GM18519 (cell line): ENCODE results near the gene SMPD3.
A peak's percentile ranks its signal among the peaks of the same experiment; 100 is the strongest.

ENCODE experiments used
- ATAC-seq: cut with Tn5 transposase; IDR thresholded peaks from one replicate; pipeline ENCODE4 v1.9.1; 2021; ENCODE audit warnings: mild to moderate bottlenecking, moderate library complexity; ENCODE audit not compliant: unreplicated experiment, low FRiP score

The SMPD3 gene

DNA sequence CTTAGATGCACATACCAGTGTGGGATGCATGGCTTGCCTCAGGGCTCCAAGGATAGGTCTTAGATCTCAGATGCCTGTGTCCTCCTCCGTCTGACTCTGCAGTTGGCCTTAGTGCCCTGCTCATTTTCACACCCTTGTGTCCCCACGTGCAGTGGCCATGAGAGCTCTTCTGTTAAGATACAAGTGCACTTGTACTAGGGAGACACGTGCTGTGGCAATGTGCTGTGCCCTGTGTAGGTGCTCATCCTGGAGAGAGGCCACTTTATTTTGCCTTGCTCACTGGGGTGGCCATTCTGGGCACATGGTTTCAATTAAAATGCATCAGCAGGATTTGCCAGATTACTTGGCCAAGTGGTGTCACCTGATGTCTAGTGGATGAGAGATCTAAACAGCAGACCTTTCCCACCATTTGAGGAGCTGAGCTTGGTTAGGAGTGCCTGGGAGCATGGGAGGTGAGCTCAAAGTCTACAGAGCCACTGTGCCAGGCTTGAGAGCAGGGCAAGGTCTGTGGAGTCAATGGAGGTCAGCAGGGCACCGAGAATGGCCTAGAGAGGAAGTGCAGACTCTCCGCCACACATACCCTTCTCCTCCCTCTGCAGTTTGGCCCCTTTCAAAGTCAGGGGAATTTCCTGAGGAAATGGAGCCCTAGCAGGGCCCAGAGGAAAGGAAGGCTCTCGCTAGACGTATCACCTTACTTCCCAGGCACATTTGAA lies 25.2 kb upstream of the SMPD3 start:
- ATAC-seq, result no peak

DNA sequence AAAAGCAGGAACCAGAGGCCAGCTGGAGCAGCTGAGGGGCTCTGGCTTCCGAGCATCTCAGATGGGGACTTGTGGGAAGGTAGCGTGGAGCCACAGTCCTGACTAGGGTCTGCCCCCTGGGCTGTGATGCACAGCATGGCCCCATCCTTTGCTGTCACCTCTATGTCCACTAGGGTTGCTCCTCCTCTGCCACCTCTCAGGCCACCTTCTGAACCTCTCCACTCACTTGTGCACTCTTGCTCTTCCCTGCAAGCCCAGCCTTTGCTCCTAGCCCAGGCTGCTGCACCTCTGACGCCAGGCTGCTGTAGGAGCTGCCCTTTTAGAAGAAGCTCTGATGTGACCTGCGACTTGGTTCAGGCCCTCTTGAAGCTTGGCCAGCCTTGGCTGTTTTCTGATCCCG lies 24.3 kb upstream of the SMPD3 start:
- no peak for ATAC-seq

DNA sequence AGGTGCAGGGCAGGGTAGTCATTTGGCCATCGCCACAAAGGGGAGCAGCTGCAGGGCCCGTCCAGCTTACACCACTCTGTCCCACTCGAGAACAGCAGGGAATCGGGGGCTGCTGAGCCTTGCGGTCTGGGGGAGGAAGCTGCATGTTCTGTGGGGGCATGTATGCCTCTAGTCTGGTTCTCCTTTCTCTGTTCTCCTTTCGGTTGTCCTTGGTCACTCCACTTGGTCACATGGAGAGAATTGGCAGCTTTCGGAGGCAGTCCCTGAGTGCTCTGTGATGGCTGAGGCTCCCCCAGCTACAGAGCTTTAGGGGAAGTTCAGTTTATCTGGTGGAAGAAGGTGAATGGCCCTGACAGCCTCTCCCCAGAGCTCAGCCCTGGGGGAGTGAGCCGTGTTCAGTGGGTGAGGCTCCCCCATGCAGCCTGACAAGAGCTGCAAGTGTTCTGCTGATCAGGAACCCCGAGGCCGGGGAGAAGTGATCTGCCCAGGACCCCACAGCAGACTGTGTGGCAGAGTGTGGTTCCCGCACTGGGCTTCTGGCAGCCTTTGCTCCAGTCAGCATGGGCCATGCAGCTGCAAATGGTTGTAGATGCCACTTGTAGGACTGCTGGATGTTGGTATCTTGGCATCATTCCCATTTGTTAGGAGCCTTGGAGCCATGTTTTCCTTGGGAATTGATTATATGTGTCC lies 22.3 kb upstream of the SMPD3 start:
- ATAC-seq, result peak; percentile 66

DNA sequence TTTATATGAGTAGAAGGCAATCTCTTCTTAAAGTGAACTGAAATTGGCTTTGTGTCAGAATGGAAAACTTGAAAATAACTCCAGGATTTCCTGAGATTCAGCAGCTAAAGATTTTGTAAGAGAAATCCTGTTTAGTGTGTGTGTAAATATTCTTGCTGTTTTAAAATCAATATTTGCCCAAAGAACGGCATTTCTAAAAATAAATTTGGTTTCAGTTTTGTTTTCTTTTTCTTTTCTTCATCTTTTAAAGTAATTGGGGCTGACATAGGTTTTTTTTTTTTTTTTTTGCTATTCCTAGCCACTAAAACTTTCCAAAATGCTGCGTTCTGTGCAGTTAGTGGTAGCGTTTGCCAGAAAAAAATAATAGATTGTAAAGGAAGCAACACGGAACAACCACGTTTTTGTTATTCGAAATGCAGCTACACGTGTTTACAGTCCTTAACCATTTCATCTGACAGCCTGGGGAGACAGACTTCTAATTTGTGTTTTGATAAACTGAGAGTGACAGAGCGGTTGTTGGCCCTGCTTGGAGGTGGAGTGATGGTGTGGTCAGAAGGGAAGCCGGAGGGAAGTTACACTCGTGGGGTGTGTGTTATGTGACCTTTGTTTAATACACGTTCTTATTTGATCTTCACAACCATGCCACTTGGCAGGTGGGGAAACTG lies 21.6 kb upstream of the SMPD3 start:
- peak; percentile 11 for ATAC-seq

DNA sequence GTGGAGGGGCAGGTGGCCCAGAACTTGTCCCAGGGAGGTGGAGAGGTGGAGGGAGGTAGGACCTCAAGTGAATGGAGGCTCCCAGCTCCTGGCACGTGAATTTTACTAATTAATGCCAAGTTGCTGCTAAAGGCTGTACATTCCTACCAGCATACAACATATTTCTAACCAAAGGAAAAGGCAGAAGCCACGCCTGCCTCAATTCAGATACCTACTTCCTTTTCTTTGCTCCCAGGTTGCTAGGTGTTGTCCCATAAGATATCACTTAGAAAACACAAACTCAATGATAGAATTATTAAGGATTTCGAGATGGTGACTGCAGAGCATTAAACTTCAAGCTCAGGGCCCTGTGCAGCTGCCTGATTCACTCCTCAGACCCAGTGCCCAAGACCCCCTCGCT lies 20.5 kb upstream of the SMPD3 start:
- ATAC-seq, result no peak

DNA sequence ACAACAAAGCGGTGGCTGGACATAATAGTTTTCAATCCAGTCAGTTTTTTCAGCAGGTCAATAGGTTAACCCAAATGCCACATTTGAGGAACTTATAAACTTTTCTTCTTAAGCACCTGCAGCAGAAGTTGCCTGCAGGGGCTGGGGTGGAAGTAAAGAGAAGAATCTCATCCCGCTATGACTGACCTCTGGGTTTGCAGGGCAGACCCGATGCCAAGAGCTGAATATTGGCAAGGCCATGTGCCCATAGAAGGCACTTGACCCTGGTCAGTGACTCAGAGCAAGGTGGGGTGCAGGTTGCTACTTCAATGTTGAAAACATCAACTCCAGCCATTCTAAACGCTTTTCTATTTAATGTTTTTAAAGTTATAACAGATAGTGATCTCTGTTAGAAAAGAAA lies 17.9 kb upstream of the SMPD3 start:
- ATAC-seq, result no peak

DNA sequence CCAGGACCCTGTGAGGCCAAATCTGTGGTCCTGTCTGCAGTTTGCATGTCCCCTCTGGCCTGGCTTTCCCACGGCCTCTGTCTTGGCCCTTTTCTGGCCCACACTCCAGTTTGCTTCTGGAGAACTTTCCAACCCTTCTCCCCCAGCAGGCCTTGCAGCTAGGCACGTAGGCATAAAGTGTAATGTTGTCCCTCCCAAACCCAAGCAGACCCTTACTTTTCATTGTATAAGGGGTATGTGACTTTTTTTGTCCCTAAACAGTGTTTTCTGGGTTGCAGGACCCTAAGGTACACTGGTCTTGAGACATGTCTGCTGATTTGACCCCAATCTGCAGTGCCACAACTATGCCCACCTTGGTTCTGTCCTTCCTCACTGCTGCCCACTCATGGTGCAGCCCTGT lies 15.6 kb upstream of the SMPD3 start:
- ATAC-seq, result no peak

DNA sequence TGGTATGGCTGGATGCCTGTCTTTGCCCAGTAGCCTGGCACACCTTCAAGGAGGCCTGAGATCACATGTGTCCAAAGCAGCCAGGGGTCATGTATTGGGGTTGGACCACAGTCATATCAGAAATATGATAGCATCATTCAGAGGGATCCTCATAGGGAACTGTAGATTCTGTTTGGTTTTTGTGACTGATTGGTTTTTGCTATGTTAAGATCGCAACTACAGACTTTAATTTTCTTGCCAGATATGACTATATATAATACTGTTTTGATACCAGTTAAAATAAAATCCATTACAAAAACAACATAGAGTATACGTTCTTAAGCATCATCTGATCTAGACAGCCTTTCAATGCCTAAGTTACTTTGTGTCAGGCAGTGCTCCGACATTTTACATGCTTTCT lies 11.8 kb upstream of the SMPD3 start:
- ATAC-seq, result no peak

DNA sequence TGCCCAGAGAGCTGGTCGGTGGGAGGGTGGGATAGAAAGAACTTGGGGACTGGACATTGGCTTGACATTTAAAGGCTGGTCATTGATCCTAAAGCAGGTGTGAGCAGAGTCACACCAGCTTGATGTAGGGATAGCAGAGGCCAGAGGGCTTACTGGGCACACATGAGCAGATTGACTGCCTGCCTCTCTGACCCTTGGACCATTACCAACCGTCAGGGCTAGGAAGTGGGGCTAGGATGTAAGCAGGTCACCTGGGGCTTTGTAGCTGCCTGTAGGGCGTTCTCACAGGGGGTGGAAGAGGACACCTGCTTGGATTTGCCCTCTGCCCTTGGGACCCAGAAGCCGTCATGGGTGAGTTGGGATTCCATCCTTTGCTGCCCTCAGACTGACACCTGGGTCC lies 11.1 kb upstream of the SMPD3 start:
- ATAC-seq, result no peak

DNA sequence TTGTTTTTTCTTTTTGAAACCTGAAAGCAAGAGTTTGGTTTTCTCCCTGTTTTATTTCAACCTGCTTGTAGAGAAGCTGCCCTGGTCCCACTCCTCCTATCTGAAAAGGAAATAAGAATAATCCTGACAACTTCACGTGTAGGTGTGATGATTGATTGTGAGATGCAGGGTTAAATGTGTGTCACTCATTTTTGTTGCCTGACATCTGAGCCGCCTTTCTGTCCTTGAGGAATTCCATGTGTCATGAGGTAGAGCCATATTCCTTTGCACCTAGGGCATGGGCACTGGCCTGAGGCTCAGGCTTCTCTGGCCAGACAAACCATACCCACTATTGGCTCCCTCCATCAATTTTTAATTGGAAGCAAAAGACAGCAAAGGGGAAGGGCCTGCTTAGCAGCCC lies 10.2 kb upstream of the SMPD3 start:
- no peak for ATAC-seq

DNA sequence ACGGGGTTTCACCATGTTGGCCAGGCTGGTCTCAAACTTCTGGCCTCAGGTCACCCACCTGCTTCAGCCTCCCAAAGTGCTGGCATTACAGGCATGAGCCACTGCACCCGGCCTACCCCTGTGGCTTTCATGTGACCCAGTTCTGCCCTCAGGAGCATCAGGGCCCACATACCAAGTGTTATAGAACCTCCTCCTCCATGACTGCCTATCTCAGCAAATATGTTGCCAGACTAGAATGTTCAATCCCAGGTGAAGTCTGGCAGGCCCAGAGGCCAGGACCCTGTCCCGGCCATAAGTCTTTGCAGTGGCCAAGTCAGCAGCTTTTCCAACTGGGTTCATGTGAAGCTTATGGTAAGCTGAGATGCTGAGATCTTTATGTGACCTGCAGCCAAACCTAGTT lies 9.8 kb upstream of the SMPD3 start:
- no peak for ATAC-seq

DNA sequence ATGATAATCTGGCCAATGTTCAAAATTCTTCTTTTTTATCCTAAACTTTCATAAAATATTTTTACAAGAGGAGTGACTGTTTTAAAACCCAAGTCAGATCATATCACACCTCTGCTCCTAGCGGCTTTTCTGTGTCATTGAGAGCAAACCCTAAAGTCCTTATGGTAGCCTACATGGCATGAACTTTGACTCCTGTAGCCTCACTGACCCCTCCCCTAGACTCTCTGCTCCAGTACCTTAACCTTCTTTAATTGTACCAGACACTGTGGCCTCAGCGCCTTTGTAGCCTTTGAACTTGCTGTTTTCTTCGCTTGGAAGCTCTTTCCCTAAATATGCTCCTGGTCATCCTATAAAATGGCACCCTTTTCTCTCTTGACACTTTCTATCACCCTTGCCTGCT lies 7.3 kb upstream of the SMPD3 start:
- no peak for ATAC-seq

DNA sequence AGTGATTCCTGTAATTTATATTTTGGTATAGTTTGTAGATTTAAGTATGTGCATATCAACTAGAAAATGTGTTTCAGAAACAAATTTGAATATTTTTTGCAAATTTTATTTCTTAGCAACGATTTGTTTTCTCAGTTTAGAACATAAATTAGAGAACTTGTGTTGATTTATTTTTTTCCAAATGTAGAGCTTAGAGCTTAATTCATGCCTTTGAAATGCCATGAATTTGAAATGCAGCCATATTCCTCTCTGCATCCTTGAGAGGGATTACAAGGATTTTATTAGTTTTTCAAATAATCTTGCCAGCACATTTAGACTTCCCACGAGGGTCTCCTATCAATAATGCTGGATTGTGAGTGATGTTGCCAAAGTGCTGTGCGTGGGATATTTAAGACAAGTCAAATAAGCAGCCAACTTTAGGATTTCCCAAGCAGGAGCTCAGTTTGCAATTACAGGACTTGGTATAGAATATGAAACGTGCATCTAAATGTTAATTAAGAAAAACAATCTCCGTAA lies 6.7 kb upstream of the SMPD3 start:
- ATAC-seq, result no peak

DNA sequence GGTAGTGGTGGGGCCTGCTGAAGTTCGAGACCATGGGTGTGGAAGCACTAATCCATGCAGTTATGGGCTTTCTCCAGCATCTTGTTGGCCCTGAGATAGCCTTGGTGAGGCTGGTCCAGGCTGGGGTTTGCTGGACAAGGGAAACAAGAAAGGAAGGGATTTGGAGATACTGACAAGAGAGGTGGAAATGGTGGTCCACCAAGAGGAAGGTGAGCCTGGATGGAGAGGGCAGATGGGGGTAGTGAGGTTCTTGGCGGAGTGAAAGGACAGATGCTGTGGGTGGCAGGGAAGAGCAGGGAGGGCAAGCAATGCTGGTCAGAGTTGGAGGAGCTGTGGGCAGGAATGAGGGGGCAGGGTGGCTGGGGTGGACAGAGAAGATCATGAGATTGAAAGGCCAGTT lies 5.5 kb upstream of the SMPD3 start:
- no peak for ATAC-seq

DNA sequence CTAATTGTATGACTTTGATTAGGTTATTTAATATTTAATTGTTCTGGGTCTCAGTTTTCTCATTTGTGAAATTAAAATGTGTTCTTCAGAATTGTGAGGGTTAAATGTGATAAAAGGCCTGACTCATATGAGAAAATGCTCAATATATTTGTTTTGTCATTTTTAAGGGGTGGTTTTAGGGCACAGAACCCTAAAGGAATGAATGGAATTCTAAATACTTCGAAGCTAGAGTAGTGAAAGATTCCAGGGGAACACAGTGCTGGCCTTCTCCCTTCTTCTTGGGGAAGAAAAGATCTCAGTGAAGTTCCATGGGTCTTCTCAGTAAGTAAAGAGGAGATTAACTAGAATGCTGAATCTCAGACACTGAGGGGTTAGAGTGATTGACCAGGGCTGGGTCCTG lies 3.9 kb upstream of the SMPD3 start:
- ATAC-seq, result no peak

DNA sequence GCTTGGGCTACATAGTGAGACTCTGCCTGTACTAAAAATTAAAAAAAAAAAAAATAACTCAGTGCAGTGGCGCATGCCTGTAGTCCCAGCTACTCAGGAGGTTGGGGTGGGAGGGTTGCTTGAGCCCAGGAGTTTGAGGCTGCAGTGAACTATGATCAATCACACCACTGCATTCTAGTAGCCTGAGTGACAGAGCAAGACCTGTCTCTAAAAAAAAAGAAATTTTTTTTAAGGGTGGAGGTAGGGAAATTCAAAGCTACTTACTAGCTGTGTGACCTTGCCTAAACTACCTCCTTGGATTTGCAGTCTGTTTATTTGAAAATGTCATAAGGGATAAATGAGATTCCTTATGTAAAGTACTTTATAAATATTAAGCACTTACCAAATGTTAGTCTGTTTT lies 3.4 kb upstream of the SMPD3 start:
- no peak for ATAC-seq

DNA sequence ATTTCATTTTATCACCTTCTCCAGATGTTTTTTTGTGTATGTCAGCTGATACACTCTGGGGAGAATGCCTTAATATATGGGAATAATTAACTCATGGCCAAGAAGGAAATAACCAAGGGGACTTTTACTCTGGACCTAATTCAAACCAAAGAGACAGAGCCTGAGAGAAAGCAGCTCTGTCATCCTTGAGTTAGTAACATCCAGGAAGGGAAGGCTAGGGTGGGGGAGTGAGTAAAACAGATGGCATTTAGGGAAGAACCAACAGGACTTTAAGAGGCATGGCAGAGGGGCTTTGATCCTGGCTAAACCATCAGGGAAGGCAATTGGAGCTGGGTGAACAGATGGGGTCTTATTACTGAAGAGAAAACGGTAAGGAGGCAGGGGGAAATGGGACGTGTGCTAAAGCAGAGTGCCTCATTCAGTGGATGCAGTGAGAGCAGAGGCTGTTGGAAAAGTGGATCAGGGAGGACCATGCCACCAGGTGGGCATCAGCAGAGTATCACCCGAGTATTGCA lies 2.5 kb upstream of the SMPD3 start:
- ATAC-seq, result no peak

DNA sequence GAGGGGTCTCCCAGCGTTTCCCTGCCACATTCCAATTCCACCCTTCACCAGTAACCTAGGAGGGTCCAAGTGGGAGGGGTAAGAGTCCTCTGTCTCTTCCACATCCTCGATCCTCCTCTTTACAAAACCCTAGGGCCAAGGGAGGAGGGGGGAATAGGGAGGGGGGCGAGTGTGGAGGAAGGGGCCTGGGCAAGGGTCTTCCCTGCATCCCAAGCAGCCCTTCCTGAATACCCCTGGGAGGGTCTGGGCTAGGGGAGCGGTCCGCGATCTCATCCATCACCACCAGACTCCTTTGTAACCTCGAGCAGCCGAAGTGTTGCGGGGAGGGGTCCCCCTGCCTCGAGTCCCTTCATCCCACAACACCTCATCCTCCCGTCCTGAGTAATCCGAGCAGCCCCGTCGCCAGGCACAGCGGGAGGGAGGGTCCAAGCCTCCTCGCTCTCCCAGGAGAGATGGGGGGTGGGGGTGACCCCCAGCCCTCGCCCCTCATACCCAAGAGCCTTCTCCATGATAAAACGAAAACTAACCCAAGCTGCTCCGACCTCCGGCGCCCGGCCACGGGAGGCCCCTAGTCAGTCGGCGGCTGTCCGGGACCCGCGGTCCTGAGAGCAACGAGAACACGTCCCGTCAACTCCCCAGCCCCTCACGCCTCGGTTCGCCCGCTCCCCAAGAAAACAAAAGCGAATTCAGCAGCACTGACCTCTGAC lies 502 bp downstream of the SMPD3 start:
- peak; percentile 6 for ATAC-seq

DNA sequence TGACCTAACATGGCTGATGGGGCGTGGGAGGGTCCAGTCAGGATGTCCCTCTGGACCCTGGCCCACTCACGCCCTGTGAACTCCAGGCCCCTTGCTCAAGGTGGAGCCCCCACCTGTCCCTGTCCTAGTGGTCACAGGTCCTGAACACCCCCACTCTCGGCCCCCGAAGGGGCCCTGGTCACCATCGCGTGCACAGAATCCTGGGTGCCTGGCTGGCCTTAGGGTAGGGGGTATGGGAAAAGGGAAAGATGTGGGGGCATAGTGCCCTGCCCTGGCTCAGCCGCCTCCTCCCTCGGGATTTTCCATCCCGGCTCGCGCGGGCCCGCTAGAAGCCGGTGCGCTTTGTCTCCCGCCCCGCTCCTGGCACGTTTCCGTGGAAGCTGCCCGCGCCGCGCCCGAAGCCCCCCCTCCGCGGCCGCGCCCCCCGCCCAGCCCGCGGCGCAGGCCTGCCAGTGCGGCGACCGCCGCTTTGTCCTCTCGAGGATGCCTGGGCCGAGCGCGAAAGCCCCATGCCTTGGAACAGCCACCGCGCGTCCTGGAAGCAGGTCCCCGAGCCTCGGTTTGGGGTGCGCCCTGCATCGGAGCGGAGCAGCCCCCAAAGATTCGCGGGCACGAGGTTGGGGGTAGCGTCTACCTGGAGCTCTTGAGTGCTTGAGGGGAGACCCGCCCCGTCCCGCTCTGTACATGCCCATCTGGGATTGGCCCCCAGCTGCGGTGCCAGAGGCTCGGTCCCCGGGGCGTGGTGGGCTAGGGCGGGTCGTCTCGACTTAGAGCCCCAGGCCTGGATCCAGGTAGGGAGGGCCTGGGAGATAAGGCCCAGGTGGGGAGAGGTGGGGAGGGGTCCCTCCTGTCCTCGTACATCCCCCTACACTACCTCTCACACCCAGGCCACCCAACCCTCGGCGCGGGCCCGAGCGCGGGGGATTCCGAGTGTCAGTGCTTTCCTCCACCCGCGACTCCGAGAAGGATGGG lies 1.3 kb downstream of the SMPD3 start:
- no peak for ATAC-seq

DNA sequence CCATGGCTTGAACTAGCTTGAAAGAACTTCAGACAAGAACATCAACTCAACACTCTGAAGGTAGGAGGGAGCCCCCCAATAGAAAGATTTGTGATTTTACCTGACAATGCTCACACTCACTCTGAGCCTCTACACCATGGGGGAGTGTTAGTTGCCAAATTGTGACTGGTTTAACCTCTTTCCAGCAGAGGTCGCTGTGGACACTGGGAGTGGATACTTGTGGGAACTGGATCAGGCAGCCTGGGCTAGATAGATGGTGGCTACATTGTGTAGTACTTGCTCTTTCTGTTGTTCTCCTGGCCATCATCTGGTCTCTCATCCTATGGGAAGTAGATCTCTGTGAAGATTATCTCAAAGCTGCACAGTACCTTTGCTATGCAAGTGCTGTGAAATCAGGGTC lies 2.9 kb downstream of the SMPD3 start:
- no peak for ATAC-seq
